Caco-2 (cell line): ENCODE data around the gene FAM13A. TPM values are rescaled to one million over a fixed set of nuclear protein-coding genes. Genes with fewer than 3 reads are reported as not detected.

Experiments
- BruUV-seq: library from RNA; stranded (reverse); fragments of 400-500 nt; replicated peaks from 2 replicates; lab custom pipeline; 2021; lab: Mats Ljungman, UMichigan
- CTCF ChIA-PET: fragments of 300-600 bp; sonication (Branson Sonifier 250); formaldehyde crosslinking; loops from one replicate; lab custom pipeline; 2022; ENCODE audit warnings: antibody characterized with exemption; lab: Charles Lee
- POLR2A ChIA-PET: fragments of 300-600 bp; sonication (Branson Sonifier 250); formaldehyde crosslinking; loops from one replicate; lab custom pipeline; 2022; ENCODE audit warnings: antibody characterized with exemption; lab: Charles Lee
- DNase-seq, 2 experiments: peaks; one replicate each; pipeline versions ENCODE4 v3.0.0 to v3.0.0-alpha.2; 2020 to 2022
- H3K27me3 ChIP-seq: replicated peaks from 2 replicates; pipeline ENCODE4 v1.6.0; 2011; ENCODE audit warnings: low read length; ENCODE audit not compliant: control insufficient read depth, insufficient read depth
- H3K36me3 ChIP-seq: 2 replicates; pipeline ENCODE4 v1.5.1; 2011; ENCODE audit warnings: low read length; ENCODE audit not compliant: control insufficient read depth, insufficient read depth
- H3K4me1 ChIP-seq: fragments of 250-450 bp; sonication (Bioruptor Pico); 2 replicates; pipeline ENCODE4 v1.5.1; 2020; ENCODE audit warnings: mild to moderate bottlenecking
- H3K4me3 ChIP-seq: 2 replicates; pipeline ENCODE4 v1.5.1; 2011; ENCODE audit warnings: low read depth, mild to moderate bottlenecking, control low read depth, low read length
- H3K9me3 ChIP-seq: fragments of 250-450 bp; sonication (Bioruptor Pico); 2 replicates; pipeline ENCODE4 v1.5.1; 2020; ENCODE audit warnings: mild to moderate bottlenecking, moderate library complexity
- H3K27ac Mint-ChIP-seq: one replicate; pipeline ENCODE4 v1.8.0; 2022; ENCODE audit warnings: mixed read lengths; ENCODE audit not compliant: unreplicated experiment
- H3K27me3 Mint-ChIP-seq: one replicate; pipeline ENCODE4 v1.8.0; 2022; ENCODE audit warnings: mixed read lengths; ENCODE audit not compliant: insufficient read depth, unreplicated experiment
- H3K36me3 Mint-ChIP-seq: one replicate; pipeline ENCODE4 v1.8.0; 2022; ENCODE audit warnings: mild to moderate bottlenecking, mixed read lengths; ENCODE audit not compliant: insufficient read depth, unreplicated experiment
- H3K4me1 Mint-ChIP-seq: one replicate; pipeline ENCODE4 v1.8.0; 2022; ENCODE audit warnings: low read depth, mixed read lengths; ENCODE audit not compliant: unreplicated experiment
- H3K4me3 Mint-ChIP-seq: one replicate; pipeline ENCODE4 v1.8.0; 2022; ENCODE audit warnings: mild to moderate bottlenecking, moderate library complexity, mixed read lengths; ENCODE audit not compliant: unreplicated experiment
- H3K9me3 Mint-ChIP-seq: one replicate; pipeline ENCODE4 v1.8.0; 2022; ENCODE audit warnings: mixed read lengths; ENCODE audit not compliant: unreplicated experiment
- CTCF ChIP-seq, 2 experiments: fragments of 200-600 bp in 1 of 2; IDR thresholded peaks; 1 replicate in 1 of 2; 2 replicates in 1 of 2; pipeline versions ENCODE4 v1.5.1 to v1.8.0; 2011 to 2022; ENCODE audit warnings: antibody characterized with exemption in 1 of 2, control low read depth in 1 of 2, inconsistent platforms in 1 of 2, low read depth in 1 of 2, low read length in 1 of 2, mild to moderate bottlenecking in 1 of 2, moderate library complexity in 1 of 2; ENCODE audit not compliant: insufficient read depth in 1 of 2, severe bottlenecking in 1 of 2, unreplicated experiment in 1 of 2
- intact Hi-C: fragments of 100-400 bp; cut with micrococcal nuclease; formaldehyde crosslinking; loops from one replicate; pipeline ENCODE4 v1.10.0; 2022; ENCODE audit not compliant: unreplicated experiment
- total RNA-seq: library from RNA; stranded (reverse); gene quantifications from 2 replicates; pipeline ENCODE4 v1.2.3, GENCODE V29; 2022

The FAM13A gene
- total RNA-seq, 1 experiment from 2014 or later, result 11.0 TPM

DNA sequence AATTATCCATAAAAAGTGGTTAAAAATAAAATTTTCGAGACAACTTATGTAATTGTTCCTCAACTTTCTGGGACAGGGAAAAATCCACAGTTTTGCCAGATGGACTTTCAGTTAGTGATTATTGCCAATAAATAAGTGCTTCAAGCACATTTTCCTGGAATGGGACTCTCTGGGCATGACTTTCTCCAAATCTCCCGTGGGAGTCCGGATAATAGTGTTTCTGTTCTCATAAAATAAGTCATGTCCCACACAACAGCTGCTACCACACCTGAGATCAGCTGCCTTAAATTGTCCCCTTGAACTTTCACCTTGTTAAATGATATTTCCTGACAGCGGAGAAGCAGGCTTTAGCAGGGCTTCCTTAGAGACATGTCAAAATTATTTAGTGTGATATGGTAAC, 226.0 kb downstream of the FAM13A start:
- Mint-ChIP-seq H3K4me1 (no peaks in the 10 kb centered on the region), H3K27ac (no peak overlapping the region), H3K4me3 (no peak overlapping the region), H3K36me3 (no peaks in the 10 kb centered on the region), H3K27me3 (no peaks in the 10 kb centered on the region), H3K9me3 (no peaks in the 10 kb centered on the region)
- Histone ChIP-seq H3K4me3 (no peak overlapping the region), H3K27me3 (no peaks in the 10 kb centered on the region), H3K36me3 (no peaks in the 10 kb centered on the region), H3K4me1 (no peaks in the 10 kb centered on the region), H3K9me3 (no peaks in the 10 kb centered on the region)
- no peak for TF ChIP-seq CTCF (IDR thresholded peaks at IDR 0.05; ENCODE audit: insufficient read depth in 1 of 2, low read depth in 1 of 2, low read length in 1 of 2, severe bottlenecking in 1 of 2, unreplicated experiment in 1 of 2)
- ChIA-PET CTCF (no interaction called here), POLR2A (no interaction called here)
- no TSS peak for BruUV-seq
- intact Hi-C loops, result no loop called here
- DNase-seq, result no peak

- no peaks in the 10 kb centered on the region for H3K27me3 ChIP-seq
- Mint-ChIP-seq H3K27ac (no peak overlapping the region), H3K27me3 (no peaks in the 10 kb centered on the region), H3K4me1 (no peaks in the 10 kb centered on the region), H3K36me3 (no peaks in the 10 kb centered on the region), H3K4me3 (no peak overlapping the region), H3K9me3 (no peaks in the 10 kb centered on the region)
- intact Hi-C loops, result no loop called here
- BruUV-seq, result no TSS peak
- POLR2A ChIA-PET, result no interaction called here
- no peaks in the 10 kb centered on the region for H3K36me3 ChIP-seq
- no peak for DNase-seq
- no peaks in the 10 kb centered on the region for H3K4me1 ChIP-seq
- no peak overlapping the region for H3K4me3 ChIP-seq
- no peak for TF ChIP-seq CTCF (IDR thresholded peaks at IDR 0.05; ENCODE audit: insufficient read depth in 1 of 2, low read depth in 1 of 2, low read length in 1 of 2, severe bottlenecking in 1 of 2, unreplicated experiment in 1 of 2)
- CTCF ChIA-PET, result no interaction called here
- H3K9me3 ChIP-seq, result no peaks in the 10 kb centered on the region
Observed at GRCh38 chr4:88830598-88830997, 226.4 kb downstream of the FAM13A start.

GRCh38 chr4:88828842-88829571, 228.0 kb downstream of the FAM13A start:
- no TSS peak for BruUV-seq
- Histone ChIP-seq H3K36me3 (no peaks in the 10 kb centered on the region), H3K4me3 (no peak overlapping the region), H3K27me3 (no peaks in the 10 kb centered on the region), H3K4me1 (no peaks in the 10 kb centered on the region), H3K9me3 (no peaks in the 10 kb centered on the region)
- CTCF ChIA-PET, result no interaction called here
- intact Hi-C loops, result no loop called here
- Mint-ChIP-seq H3K4me3 (no peak overlapping the region), H3K36me3 (no peaks in the 10 kb centered on the region), H3K27me3 (no peaks in the 10 kb centered on the region), H3K9me3 (no peaks in the 10 kb centered on the region), H3K27ac (no peak overlapping the region), H3K4me1 (no peaks in the 10 kb centered on the region)
- no peak for DNase-seq
- POLR2A ChIA-PET, result no interaction called here
- no peak for TF ChIP-seq CTCF (IDR thresholded peaks at IDR 0.05; ENCODE audit: insufficient read depth in 1 of 2, low read depth in 1 of 2, low read length in 1 of 2, severe bottlenecking in 1 of 2, unreplicated experiment in 1 of 2)
